ENCODE results near the gene DNM3.
A peak's percentile ranks its signal among the peaks of the same experiment; 100 is the strongest.

DNM3 gene

GRCh38 chr1:172383536-172383935, 542.2 kb downstream of the DNM3 start:
- no peak for DNase-seq

- no peak for DNase-seq
Observed at GRCh38 chr1:172384656-172385055, 543.4 kb downstream of the DNM3 start.

GRCh38 chr1:172386046-172386445, 544.7 kb downstream of the DNM3 start:
- DNase-seq = no peak

GRCh38 chr1:172388490-172388889, 547.2 kb downstream of the DNM3 start:
- no peak for DNase-seq

- no peak for DNase-seq
Observed at GRCh38 chr1:172390301-172390682, 549.0 kb downstream of the DNM3 start.

- DNase-seq = no peak
Observed at GRCh38 chr1:172390683-172391551, 549.6 kb downstream of the DNM3 start.

- DNase-seq = no peak
Observed at GRCh38 chr1:172391976-172392375, 550.7 kb downstream of the DNM3 start.

- no peak for DNase-seq
Observed at GRCh38 chr1:172393354-172393753, 552.1 kb downstream of the DNM3 start.

- DNase-seq = peak; percentile 49
Observed at GRCh38 chr1:172394141-172394751, 552.9 kb downstream of the DNM3 start.

GRCh38 chr1:172394811-172395210, 553.5 kb downstream of the DNM3 start:
- no peak for DNase-seq

GRCh38 chr1:172395576-172395975, 554.3 kb downstream of the DNM3 start:
- DNase-seq = no peak

GRCh38 chr1:172397221-172397620, 555.9 kb downstream of the DNM3 start:
- no peak for DNase-seq

GRCh38 chr1:172397633-172398032, 556.3 kb downstream of the DNM3 start:
- DNase-seq = no peak

GRCh38 chr1:172398193-172398592, 556.9 kb downstream of the DNM3 start:
- no peak for DNase-seq

- no peak for DNase-seq
Observed at GRCh38 chr1:172398970-172399755, 557.9 kb downstream of the DNM3 start.

- DNase-seq = no peak
Observed at GRCh38 chr1:172399756-172400721, 558.7 kb downstream of the DNM3 start.

- no peak for DNase-seq
Observed at GRCh38 chr1:172400722-172401105, 559.4 kb downstream of the DNM3 start.

- no peak for DNase-seq
Observed at GRCh38 chr1:172401477-172401876, 560.2 kb downstream of the DNM3 start.

GRCh38 chr1:172401892-172402291, 560.6 kb downstream of the DNM3 start:
- no peak for DNase-seq

GRCh38 chr1:172402878-172403569, 561.7 kb downstream of the DNM3 start:
- DNase-seq = no peak

- DNase-seq = no peak
Observed at GRCh38 chr1:172404121-172404520, 562.8 kb downstream of the DNM3 start.

- no peak for DNase-seq
Observed at GRCh38 chr1:172405912-172406311, 564.6 kb downstream of the DNM3 start.
